HG02759 (cell line): ENCODE results near the gene NKD1.

Experiments
- ATAC-seq: cut with Tn5 transposase; IDR thresholded peaks from one replicate; pipeline ENCODE4 v1.9.1; 2021; ENCODE audit warnings: mild to moderate bottlenecking, moderate library complexity; ENCODE audit not compliant: unreplicated experiment

Gene NKD1

DNA sequence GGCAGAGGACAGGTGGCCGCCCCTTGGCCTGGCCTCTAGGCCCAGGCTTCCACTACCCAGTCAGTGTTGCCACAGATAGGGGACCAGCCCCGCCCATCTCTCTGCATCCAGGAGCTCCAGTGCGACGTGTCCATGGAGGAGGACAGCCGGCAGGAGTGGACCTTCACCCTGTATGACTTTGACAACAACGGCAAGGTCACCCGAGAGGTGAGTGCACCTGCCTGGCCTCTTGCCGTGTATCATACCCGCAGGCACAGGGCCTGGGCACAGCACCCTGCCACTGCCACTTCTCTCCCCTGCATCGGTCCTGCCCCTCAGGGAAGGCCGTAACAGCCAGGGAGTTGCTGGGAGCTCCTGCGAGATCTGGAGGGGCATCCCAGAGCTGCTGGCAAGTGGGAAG lies 77.2 kb downstream of the NKD1 start:
- no peak for ATAC-seq

DNA sequence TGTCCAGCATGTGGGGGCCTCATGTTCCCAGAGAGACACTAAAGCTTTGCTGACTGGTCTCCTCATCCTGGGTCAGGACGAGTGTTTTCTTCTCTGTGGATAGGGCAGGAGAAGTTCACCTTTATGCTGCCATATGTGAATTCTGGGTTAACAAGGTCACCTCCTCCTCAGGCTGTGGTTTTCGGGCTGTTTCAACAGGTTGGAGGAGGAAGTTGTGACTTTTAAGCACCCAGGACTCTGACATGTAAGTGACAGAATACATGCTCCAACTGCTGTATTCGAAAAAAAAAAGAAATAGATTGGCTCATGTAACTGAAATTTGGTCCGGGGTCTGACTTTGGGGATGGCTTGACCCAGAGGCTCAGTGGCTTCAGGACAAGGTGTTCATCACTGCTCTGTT lies 78.7 kb downstream of the NKD1 start:
- no peak for ATAC-seq

DNA sequence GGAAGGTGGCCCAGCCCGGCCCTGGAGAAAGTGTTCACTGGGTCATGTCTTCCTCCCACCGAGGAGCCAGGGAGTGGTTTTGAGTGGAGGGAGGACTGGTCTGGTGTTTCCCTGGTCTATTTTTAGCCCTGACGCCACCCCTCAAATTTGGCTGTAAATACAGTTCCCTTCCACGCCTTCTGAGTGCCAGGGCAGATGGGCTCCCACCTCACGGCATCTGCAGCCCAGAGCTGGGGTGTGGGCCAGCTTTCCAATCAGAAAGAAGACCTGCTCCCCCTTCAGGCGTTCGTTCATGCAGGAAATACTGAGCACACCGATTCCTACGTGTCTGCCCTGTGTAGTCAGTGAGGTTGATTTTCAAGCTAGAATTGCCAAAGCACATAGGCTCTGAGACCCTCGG lies 79.2 kb downstream of the NKD1 start:
- ATAC-seq = no peak

DNA sequence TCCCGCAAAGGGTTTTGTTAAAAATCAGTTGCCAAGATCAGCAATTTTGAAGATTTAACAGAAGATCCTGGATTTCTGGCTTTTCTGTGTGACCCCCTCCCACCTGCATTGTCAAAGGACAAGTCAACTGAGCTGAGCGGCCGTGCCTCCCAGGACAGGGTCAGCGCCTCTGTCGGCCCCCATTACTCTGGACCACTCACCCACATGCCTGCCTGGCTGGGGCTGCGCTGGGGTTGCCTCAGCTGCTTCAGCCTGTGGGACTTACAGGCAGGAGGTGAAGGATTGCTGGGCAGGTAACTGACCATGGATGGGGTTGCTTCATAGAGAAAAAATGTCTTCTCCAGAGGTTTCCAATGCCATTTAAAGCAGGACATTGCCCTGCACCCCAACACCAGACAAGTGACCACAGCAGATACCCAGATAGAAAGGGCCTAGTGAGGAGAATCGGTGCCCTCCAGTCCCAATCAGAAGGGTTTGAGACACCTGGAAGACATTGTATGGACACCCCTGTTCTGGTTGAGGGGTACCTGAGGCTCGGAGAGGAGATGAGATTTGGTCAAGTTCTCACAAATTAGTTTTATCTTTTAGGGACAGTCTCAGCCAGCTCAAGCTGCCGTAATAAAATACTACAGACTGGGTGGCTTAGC lies 80.1 kb downstream of the NKD1 start:
- no peak for ATAC-seq

DNA sequence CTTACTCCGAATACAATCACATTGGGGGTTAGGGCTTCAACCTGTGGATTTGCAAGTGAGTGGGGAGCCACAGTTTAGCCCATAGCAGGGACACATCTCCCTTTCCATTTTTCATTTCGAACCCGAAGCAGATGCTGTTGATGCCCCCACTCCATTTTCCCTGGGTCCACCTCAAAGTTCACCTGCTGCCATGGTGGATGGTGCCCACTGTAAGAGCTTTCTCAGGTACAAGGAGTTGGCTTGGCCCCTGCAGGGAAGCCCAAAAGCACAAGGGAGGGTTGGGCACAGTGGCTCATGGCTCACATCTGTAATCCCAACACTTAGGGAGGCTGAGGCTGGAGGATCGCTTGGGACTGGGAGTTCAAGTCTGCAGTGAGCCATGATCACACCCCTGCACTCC lies 81.1 kb downstream of the NKD1 start:
- ATAC-seq = no peak

DNA sequence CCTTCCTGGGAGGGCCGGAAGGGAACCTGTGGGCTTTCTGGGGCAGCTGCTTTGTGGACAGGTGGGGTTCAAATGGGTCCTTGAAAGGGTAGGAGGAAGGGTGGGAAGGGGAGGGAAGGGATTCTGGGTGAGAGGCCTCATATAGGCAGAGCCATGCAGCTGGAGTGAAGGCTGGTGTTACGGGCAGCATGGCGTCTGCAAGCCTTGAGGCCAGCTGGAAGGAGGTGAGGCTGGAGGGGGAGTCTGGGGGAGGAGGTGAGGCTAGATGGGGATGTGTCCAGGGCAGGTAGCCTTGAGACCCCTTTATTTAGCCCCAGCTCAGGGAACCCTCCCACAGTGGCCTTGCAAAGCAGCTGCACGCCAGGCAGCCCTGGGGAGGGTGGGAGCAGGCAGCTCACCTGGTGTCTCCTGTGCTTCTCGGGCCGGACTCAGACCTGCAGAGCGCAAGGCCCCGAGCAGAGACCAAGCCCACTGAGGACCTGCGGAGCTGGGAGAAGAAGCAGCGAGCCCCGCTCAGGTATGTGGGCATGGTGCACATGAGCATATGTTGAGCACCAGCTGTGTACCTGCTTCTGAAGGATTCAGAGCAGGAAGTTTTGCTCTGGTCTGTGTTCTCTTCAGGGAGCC lies 82.3 kb downstream of the NKD1 start:
- ATAC-seq = no peak

DNA sequence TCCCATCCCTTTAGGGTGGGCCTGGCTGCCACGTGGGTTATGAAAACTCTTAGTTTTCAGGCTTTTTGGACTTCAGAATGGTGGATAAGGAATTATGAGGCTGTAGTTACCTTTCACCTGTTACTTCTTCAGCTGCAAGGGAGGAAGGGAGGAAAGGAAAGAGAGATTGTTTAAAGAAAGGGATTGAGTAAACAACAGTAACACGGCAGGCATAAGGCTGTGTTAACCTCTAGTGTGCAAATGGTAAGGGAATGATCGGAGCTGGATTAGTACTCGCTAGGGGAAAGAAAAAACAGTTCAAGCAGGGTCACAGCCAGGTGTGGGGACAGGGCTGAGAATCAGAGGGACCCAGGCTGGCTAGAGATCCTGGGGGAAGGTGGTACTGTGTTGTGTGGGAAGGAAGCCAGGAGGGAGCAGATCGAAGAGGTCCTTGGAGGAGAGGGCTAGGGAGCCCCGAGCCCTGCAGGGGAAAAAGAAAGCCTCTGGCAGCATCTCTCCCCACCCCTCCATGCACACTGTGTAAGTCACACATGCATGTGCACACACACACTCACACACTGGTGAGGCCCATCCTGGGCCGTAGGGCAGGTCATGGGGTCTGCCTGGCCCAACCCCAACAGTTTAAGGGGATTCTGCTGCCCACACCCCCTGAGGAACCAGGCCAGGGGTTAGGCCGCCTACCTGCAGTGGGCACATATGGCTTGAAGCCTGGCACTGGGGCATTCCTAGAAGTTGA lies 83.2 kb downstream of the NKD1 start:
- ATAC-seq = no peak

DNA sequence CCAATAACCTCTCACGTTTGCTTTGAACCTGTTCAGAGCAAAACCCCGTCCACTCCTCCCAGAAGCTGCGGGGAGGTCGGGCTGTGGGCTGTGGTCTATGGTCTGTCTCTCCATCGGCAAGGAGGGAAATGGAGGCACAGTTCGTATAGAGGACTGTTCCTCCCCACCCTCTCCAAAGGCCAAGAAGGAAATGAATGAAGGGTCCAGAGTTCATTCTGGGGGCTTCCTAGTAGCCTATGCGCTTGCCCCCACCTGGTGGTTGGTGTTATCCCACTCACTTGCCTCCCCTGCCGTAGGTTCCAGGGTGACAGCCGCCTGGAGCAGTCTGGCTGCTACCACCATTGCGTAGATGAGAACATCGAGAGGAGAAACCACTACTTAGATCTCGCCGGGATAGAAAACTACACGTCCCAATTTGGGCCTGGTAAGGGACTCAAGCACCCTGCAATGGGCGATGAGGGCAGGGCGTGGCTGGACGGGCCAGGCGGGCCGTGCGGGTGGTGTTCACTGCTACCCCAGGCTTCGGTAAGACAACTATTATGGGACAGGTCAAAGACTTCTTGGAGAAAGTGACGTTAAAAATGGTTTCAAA lies 83.9 kb downstream of the NKD1 start:
- no peak for ATAC-seq

DNA sequence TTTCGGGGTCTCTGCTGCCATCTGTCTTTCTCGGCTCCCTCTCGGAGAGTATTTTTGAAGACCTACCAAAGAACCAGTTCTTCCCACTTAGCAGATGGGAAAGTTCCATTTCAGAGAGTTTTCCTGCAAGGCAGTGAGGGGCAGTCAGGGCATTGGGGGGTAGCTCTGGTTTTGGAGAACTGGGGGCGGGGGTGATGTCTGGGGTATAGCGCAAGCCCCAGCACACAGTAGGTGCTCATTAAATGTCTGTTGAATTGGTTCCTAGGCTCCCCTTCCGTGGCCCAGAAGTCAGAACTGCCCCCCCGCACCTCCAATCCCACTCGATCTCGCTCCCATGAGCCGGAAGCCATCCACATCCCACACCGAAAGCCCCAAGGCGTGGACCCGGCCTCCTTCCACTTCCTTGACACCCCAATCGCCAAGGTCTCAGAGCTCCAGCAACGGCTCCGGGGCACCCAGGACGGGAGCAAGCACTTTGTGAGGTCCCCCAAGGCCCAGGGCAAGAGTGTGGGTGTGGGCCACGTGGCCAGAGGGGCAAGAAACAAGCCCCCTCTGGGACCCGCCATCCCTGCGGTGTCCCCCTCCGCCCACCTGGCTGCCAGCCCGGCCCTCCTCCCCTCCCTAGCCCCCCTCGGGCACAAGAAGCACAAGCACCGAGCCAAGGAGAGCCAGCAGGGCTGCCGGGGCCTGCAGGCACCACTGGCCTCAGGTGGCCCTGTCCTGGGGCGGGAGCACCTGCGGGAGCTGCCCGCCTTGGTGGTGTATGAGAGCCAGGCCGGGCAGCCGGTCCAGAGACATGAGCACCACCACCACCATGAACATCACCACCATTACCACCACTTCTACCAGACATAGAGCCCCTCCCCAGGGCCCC lies 85.0 kb downstream of the NKD1 start:
- no peak for ATAC-seq

DNA sequence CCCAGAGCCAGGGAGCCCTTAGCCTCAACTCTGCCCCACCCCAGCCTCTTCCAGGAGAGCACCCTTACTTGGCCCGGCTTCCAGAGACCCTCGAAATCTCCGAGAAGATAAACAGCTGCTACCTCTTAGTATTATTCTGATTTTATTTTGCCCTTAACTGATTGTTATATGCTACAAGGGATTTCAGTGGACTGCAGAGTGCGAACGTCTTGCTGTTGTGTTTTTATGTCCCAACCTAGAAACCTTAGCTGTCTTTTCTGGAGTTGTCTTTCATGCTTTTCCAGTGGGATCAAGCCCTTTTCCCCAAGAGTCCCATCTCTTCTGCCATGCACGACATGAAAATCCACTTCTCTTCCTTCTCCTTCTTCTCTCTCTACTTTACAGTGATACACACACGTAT lies 85.9 kb downstream of the NKD1 start:
- no peak for ATAC-seq

DNA sequence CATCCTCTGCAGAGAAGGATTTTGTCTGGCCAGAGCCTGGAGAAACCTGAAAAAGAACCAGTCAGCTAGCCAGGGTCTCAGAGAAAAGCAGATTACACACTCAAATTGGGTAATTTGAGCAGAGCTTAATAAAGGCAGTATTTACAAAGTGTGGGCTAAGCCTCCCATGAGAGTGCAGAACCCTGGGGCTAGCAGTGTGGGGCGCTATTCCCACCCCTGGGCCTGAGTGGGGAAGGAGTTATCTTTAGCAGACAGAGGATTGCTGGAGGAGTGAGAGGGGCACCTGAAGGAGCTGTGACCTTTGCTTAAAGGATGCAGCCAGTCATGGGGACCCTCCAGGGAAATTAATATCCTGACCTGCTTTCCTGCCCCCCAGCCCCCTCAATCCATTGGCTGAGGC lies 86.8 kb downstream of the NKD1 start:
- no peak for ATAC-seq

DNA sequence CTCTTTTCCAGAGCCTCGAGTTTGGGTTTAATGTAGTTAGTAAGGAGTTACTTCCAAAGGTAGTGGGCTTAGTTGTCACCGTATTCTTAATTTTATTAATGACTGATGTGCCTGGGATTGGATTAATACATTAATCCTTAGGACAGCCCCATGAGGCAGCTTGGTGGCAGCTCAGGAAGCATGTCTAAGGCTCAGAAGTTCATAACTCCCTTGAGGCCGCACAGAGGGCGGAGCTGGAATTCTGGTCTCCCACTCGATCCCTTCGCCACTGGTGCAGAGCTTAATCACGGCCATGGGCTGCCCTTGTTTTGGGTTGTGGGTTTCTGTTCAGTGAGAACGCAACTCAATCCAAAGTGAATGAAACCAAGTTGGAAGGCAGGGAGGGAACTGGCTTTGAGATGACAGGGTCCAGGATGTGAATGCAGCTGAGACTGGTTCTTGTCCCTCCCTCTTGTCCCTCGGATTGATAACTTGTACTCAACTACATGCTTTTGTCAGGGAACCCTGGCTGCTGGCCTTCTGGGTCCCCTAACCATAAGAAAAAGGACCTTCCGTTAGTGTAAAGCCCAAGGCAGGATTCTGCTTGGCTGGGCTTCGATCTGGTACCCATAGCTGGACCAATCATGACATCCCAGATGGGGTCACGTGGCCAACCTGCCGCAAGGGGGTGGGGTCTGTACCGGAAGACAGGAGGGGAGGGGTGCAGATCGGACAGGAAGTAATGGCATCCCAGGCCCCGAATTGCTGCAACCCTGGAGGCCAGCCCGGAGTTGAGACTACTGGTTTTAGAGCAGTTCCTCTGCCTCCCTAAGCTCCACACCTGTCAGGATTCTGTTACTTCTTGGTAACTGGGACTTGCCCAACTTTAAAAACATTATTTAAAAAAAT lies 87.6 kb downstream of the NKD1 start:
- ATAC-seq = no peak

DNA sequence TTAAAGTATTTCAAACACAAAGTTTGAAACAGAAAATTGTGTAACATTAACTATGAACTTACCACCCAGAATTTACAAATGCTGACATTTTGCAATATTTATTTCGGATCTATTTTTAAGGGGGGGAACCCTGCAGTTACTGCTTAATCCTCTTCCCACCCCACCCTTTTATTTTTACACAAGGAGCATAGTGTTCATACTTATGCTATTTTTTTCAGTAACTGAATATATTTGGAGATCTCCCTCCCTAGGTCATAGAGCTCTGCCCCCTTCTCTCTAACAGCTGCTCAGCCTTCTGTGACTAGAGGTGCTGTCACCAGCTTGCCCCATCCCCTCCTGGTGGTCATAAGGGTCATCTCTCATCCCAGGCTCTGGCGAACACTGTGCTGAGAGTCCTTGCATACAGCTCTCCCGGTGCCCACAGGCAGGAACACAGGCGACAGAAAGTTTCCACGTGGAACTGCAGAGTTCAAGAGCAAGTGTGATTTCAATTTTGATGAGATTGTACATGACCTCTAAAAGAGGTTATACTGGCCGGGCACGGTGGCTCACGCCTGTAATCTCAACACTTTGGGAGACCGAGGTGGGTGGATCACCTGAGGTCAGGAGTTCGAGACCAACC lies 88.7 kb downstream of the NKD1 start:
- no peak for ATAC-seq

DNA sequence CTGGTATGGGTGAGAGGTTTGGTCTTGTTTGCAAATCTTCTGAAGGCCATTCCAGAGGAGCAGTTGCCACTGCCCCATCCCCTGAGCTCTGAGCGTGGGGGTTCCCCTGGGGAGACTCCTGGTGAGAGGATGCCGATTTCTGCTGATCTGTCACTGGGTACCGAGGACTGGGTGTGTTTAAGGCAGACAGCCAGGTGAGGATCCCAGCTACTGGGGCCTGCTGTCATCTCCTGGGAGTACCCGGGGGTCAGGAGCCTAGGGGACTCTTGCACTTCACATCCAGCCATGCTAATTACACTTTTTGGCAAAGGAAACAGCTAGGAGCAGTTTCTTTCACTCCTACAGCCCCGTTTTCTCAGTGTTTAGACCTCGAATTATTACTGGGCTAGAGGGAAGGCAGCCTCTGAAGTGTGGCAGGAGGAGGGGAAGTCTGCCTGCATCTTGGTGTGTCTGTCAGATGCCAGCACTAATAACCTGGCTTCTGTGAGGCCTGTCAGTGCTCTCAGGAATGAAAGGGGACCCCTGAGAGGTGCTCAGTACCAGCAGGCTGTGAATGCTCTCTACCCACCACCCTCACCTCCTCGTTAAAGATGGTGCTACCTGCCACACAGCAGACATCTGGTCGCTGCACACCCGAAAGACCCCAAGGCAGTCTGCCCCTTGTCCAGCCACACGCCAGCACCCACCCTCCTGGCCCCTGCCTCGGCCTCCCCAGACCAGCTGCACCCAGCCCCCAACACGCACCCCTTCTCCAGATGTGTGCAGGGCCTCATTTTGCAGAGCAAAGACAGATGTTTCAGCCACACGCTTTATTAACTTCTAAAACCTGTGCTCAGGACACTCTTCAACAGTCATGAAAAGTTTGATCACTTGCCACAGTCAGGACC lies 89.8 kb downstream of the NKD1 start:
- ATAC-seq = no peak

DNA sequence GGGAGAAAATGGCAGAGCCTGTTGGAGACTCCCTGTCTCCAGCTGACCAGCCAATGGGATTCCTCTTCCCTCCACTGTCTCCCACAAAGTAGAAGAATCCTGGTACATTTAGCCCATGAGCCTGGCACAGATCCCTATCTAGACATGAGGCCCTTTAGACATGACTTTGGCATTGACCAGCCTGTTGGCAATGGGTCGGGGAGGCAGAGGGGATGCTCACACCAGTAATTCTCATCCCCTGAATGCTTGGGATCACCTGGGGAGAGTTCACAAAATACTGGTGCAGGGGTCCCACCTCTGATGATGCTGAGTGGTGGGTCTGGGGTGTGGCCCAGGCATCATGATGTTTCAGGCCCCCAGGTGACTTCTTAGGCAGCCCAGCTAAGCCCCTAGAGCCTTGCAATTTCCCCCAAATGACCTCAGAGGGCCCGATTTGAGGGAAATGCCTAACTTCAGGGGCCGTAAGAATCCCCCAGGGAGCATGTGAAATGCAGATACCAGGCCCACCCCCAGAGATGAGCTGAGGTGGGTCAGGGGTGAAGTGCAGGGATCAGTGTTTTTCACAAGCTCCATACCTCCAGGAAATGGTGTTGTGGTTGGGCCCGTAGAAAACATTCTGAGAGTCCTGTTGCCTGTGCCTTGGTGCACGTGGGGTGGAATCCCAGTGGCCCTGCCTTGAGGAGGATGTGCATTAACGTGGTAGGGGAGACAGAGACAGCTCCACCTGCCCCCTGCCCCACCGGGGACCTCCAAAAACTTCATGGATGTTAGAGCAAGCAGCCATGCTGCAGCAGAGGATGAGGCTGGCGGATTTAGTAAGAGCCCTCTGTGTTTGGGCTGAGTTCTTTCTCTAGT lies 90.8 kb downstream of the NKD1 start:
- ATAC-seq = no peak

DNA sequence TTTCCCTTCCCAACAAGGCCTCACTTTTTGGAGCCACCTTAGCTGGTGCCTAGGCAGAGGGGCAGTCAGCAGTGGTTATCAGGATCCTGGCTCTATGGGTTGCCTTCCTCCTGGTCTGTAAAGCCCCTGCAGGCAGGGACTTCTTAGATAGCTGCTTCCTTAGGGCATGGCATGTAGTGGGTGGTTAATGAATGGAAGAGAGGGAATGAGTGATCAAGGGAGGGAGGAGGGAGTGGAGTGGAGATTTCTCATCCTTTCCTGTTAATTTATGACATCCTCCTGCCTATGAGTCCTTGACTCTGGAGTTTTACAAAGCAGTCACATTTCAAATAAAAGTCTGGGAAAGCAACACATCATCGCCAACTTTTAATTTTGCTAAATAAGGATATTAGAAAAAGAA lies 92.2 kb downstream of the NKD1 start:
- no peak for ATAC-seq

DNA sequence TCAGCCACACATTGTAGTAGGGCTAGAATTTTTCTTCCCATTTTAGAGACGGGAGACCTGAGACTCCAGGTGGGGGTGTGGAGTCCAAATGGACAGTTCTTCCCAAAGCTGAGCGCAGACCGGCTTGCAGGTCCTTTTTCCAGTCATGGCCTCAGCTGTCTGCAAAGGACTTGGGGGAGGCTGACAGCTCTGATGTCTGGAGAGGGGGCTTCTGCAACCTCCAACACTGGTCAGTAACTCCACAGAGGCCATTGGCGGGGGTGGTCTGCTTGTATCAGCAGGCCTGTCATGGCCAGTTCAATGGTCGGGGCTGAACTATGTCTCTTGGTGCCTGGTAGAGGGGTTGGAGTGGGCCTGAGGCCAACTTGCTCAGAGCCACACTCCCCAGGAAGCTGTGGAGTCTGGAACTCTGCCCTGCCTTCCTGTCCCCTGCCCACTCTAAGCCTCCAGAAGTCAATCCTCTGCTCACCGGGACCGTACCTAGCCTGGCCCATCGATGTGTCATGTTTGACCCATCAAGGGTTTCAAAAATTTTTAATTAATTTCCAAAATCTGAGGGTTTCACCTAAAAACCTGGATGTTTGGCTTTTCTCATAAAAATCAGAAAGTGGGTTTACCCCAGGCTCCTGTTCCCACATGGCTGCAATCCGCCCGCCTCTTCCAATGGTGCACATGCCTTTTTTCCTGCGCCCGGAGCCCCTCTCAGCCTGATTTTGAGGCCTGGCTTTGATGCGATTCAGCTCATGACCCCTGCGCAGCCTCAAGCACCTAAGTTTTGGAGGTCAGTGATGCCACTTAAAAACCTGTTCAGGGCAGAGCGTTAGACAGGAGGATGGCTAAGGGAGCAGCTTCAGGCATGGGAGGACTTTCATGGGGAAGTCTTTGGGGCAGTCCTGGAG lies 93.0 kb downstream of the NKD1 start:
- no peak for ATAC-seq
